ENCODE results near the gene CLDN5. TPM values are rescaled to one million over a fixed set of nuclear protein-coding genes. Genes with fewer than 3 reads are reported as not detected.

Gene CLDN5, protein sequence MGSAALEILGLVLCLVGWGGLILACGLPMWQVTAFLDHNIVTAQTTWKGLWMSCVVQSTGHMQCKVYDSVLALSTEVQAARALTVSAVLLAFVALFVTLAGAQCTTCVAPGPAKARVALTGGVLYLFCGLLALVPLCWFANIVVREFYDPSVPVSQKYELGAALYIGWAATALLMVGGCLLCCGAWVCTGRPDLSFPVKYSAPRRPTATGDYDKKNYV
- not detected in 5 replicates for total RNA-seq (2022; extraction: Qiagen RNA extraction; ENCODE audit: low read depth)

GRCh38 chr22:19524170-19525115 lies at the start of gene CLDN5:
Gene CLDN5, minus strand, starts transcription at chr22:19524410. Its CDS starts 155 bp downstream, at chr22:19524255.

GRCh38 chr22:19479355-19480172 lies 44.6 kb downstream of the CLDN5 start, which contains the start of gene CDC45:
Gene CDC45, plus strand, starts transcription at chr22:19479920. Its CDS starts 49 bp downstream, at chr22:19479969.

DNA sequence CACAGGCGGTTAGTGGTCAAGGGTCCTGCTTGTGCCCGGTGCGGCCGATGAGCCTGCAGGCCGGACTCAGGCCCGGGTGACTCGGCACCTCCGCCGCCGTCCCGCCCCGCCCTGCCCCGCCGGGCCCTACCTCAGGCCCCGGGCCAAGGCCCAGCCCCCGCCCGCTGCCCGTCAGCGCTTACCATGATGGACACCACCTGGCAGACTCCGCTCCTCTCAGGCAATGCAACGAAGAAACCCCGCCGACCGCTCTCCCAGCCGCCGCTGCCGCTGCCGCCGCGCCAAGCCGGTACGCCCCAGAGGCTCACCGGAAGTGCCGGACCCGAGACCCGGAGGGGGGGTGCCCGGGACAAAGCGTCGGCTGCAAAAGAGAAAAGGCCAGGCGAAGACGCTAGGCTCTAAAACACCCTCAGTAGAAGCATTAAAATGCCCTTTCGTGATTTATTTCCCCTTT lies 45.3 kb downstream of the CLDN5 start, which contains the start of gene UFD1:
Gene UFD1, minus strand, starts transcription at position 293 of the 454 bp plus-strand sequence. Its CDS starts 108 bp downstream, at position 185.

Other genes starting within 250 kb of the CLDN5 start
- 4.6 to 6.0 TPM (median 5.4 TPM) in 5 replicates for gene CLTCL1, start 232.7 kb downstream of the CLDN5 start, total RNA-seq (2022; extraction: Qiagen RNA extraction; ENCODE audit: low read depth)
- gene HIRA, start 92.7 kb downstream of the CLDN5 start, total RNA-seq (2022; extraction: Qiagen RNA extraction; ENCODE audit: low read depth) = 19.6 to 25.2 TPM (median 23.6 TPM) in 5 replicates
- 41.4 to 47.6 TPM (median 44.7 TPM) in 5 replicates for gene MRPL40, start 91.9 kb downstream of the CLDN5 start, total RNA-seq (2022; extraction: Qiagen RNA extraction; ENCODE audit: low read depth)
- 11.5 to 15.0 TPM (median 14.4 TPM) in 5 replicates for gene C22orf39, start 76.7 kb downstream of the CLDN5 start, total RNA-seq (2022; extraction: Qiagen RNA extraction; ENCODE audit: low read depth)
- gene UFD1, start 45.2 kb downstream of the CLDN5 start, total RNA-seq (2022; extraction: Qiagen RNA extraction; ENCODE audit: low read depth) = 94.8 to 99.6 TPM (median 98.3 TPM) in 5 replicates
- gene CDC45, start 44.5 kb downstream of the CLDN5 start, total RNA-seq (2022; extraction: Qiagen RNA extraction; ENCODE audit: low read depth) = 23.5 to 26.4 TPM (median 24.8 TPM) in 5 replicates
- gene SEPTIN5, start 190.1 kb upstream of the CLDN5 start, total RNA-seq (2022; extraction: Qiagen RNA extraction; ENCODE audit: low read depth) = 6.4 to 10.3 TPM (median 7.8 TPM) in 5 replicates
- gene GP1BB, start 199.1 kb upstream of the CLDN5 start, total RNA-seq (2022; extraction: Qiagen RNA extraction; ENCODE audit: low read depth) = 0.73 to 1.7 TPM (median 1.2 TPM) in 5 replicates
- 2.9 to 4.9 TPM (median 3.4 TPM) in 5 replicates for gene TBX1, start 236.4 kb upstream of the CLDN5 start, total RNA-seq (2022; extraction: Qiagen RNA extraction; ENCODE audit: low read depth)